Sigmoid colon (tissue), 7 donors: ENCODE measurements around the gene RNASE1. TPM values are rescaled to one million over a fixed set of nuclear protein-coding genes. Genes with fewer than 3 reads are reported as not detected.

Experiments
- DNase-seq: peaks from one replicate; pipeline ENCODE4 v3.0.0-alpha.2; 2019
- H3K27ac ChIP-seq, 4 donors: fragments of 200-600 bp; sonication (generic); one replicate each; pipeline ENCODE4 v1.5.1; 2016 to 2019; ENCODE audit warnings: mild to moderate bottlenecking in 1 of 4
- H3K27me3 ChIP-seq, 3 donors: fragments of 200-600 bp; sonication (generic); one replicate each; pipeline ENCODE4 v1.5.1; 2019; ENCODE audit warnings: mild to moderate bottlenecking in 1 of 3
- H3K36me3 ChIP-seq, 4 donors: fragments of 200-600 bp; sonication (generic); one replicate each; pipeline ENCODE4 v1.5.1; 2016 to 2019
- H3K4me1 ChIP-seq, 4 donors: fragments of 200-600 bp; sonication (generic); one replicate each; pipeline ENCODE4 v1.5.1; 2017 to 2019
- H3K4me3 ChIP-seq, 4 donors: fragments of 200-600 bp; sonication (generic); one replicate each; pipeline ENCODE4 v1.5.1; 2017 to 2019; ENCODE audit warnings: mild to moderate bottlenecking in 2 of 4, moderate library complexity in 1 of 4
- H3K9me3 ChIP-seq, 4 donors: fragments of 200-600 bp in 3 of 4; sonication (generic) in 3 of 4; one replicate each; pipeline versions ENCODE4 v1.5.1 to v1.6.1; 2013 to 2019
- EP300 ChIP-seq, 4 donors: sonication (generic); formaldehyde crosslinking; IDR thresholded peaks; one replicate each; pipeline ENCODE4 v1.6.1; 2017; ENCODE audit warnings: antibody characterized with exemption in 4 of 4
- POLR2A ChIP-seq, 2 donors: fragments of 450-650 bp; IDR thresholded peaks; one replicate each; pipeline ENCODE4 v1.6.1; 2016; ENCODE audit warnings: antibody characterized with exemption in 2 of 2, mild to moderate bottlenecking in 2 of 2, moderate library complexity in 2 of 2
- POLR2AphosphoS5 ChIP-seq, 4 donors: sonication (generic); formaldehyde crosslinking; IDR thresholded peaks; one replicate each; pipeline ENCODE4 v1.6.1; 2017; ENCODE audit warnings: antibody characterized with exemption in 4 of 4
- WGBS, 2 donors: extraction: QIAGEN DNeasy Blood & Tissue Kit; methylation state at CpG; one replicate each; pipeline ENCODE4 v1.1.7; 2013; 5-methylcytosine and 5-hydroxymethylcytosine counted together
- intact Hi-C: fragments of 100-400 bp; cut with DNase I; formaldehyde crosslinking; loops from one replicate; pipeline ENCODE4 v1.15.1; 2023
- polyA plus RNA-seq, 3 donors: library from polyadenylated mRNA; stranded (reverse); fragments of 200-250 nt; gene quantifications; one replicate each; pipeline ENCODE4 v1.2.3, GENCODE V29; 2013
- total RNA-seq, 4 donors: library from RNA; depleted of rRNA; stranded (reverse); fragments of >200 nt; gene quantifications; one replicate each; pipeline ENCODE4 v1.1.0, GENCODE V29; 2016
- TF ChIP-seq, protein P1 (sequence below), 4 experiments: fragments of 450-650 bp in 3 of 4; fragments of 200-600 bp in 1 of 4; IDR thresholded peaks; one replicate each; pipeline ENCODE4 v1.5.1; 2016 to 2019; ENCODE audit warnings: antibody characterized with exemption in 4 of 4, mild to moderate bottlenecking in 3 of 4, moderate library complexity in 2 of 4
- donor health status: healthy with polysubstance abuse.
- donor health status: Bipolar disorder and iron deficiency.
- donor health status: healthy.

RNASE1 gene
- total RNA-seq: 100 to 1,000 TPM; 148 to 581 (median 428) TPM
- polyA plus RNA-seq: 100 to 1,000 TPM; 111 to 584 (median 192) TPM

DNA sequence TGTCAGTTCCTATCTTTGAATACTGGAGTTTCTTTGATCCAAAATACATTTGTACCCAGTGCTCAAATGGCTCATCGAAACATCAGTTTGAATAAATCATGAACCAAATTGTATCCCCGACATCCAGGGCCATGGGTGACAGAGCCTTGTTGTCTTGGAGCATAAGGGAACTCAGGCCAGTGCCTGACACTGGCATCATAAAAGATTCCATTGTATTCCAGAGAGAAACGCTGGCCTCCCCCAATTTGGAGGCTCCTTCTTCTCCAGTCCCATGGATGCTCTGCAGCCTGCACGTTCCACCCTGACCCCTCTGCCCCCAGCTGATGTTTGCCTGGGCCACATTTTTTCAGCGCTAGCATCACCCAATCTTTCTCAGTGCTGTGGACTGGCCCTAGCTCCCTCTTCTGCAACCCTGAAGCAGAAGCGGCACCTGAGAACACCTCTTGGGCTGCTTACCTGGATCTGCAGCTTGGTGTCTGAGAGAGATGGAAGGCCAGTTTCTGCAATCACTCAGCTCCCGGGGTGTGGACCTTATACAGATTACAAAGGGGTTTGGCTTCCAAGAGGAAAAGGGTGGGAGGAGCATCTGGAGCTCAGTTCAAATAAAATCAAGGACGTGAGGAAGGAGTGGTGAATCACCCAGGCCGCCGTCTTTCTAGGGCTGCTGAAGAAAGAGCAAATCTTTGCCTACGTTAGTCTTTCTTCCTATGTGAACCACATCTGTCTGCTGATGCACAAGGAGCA, at the start of gene RNASE1:
Gene RNASE1 (minus strand): TSS at position 504 of the 744 bp plus-strand sequence. CDS start 776 bp downstream, outside the sequence.
- Histone ChIP-seq H3K36me3 (no peaks in the 10 kb centered on the region), H3K27me3 (no peaks in the 10 kb centered on the region), H3K4me1 (peaks cover 0 to 16% (median 13%) of the 10 kb centered on the region in 4 donors), H3K27ac (peak within 1 kb of the TSS; percentile 56 to 65 (median 60)), H3K9me3 (no peaks in the 10 kb centered on the region), H3K4me3 (peak within 1 kb of the TSS in 3 of 4 donors; percentile 28 to 42 (median 37))
- WGBS, 2 donors: 36 to 64% methylated on average over 11 of the region's 11 CpGs
- no peak for TF ChIP-seq EP300 (IDR thresholded peaks at IDR 0.05)
- TF ChIP-seq POLR2AphosphoS5 (IDR thresholded peaks at IDR 0.05): peak in 3 of 4 donors; percentile 60 to 67 (median 61)
- TF ChIP-seq POLR2A (IDR thresholded peaks at IDR 0.05): peak; percentile 26 to 57
- intact Hi-C loops: no loop called here
- DNase-seq: peak; percentile 66

DNA sequence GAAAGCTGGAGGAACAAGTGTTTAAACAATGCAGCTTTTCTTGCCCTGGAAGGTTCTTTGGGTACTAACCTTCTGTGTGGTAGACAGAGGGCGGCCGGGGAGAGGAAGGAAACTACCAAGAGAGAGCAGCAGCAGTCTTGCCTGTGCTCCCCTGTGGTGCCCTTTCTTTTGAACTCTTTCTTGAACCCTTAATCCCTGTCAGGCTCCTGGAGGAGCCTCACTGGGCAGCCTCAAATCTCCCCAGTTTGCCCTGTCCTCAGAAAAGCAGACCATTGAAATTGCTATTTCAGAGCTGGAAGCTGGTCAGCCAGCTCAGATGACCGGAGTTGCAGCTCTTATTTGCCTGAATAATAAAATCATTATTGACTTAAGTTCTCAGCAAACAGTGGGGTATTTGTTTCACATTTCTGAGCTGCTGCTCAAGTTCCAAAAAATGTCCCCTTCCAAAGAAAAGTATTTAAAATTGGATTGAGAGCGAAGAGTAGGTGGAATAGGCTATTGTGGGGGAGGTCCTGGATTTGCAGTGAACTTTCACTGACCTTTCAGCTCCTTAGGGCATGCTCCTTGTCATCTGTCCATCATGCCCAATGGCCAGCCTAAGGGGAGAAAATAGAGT, 46.4 kb upstream of the RNASE1 start:
- Histone ChIP-seq H3K9me3 (no peaks in the 10 kb centered on the region), H3K36me3 (no peaks in the 10 kb centered on the region), H3K4me3 (no peak overlapping the region), H3K27me3 (no peaks in the 10 kb centered on the region), H3K27ac (peak overlapping the region in 1 of 4 donors; percentile 51), H3K4me1 (no peaks in the 10 kb centered on the region)
- intact Hi-C loops: no loop called here
- no peak for DNase-seq
- TF ChIP-seq POLR2AphosphoS5 (IDR thresholded peaks at IDR 0.05) (no peak), EP300 (IDR thresholded peaks at IDR 0.05) (no peak), POLR2A (IDR thresholded peaks at IDR 0.05) (no peak)
- TF ChIP-seq, protein P1, sequence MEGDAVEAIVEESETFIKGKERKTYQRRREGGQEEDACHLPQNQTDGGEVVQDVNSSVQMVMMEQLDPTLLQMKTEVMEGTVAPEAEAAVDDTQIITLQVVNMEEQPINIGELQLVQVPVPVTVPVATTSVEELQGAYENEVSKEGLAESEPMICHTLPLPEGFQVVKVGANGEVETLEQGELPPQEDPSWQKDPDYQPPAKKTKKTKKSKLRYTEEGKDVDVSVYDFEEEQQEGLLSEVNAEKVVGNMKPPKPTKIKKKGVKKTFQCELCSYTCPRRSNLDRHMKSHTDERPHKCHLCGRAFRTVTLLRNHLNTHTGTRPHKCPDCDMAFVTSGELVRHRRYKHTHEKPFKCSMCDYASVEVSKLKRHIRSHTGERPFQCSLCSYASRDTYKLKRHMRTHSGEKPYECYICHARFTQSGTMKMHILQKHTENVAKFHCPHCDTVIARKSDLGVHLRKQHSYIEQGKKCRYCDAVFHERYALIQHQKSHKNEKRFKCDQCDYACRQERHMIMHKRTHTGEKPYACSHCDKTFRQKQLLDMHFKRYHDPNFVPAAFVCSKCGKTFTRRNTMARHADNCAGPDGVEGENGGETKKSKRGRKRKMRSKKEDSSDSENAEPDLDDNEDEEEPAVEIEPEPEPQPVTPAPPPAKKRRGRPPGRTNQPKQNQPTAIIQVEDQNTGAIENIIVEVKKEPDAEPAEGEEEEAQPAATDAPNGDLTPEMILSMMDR (IDR thresholded peaks at IDR 0.05): no peak
- WGBS, 2 donors: 42 to 58% methylated on average over 4 of the region's 4 CpGs

DNA sequence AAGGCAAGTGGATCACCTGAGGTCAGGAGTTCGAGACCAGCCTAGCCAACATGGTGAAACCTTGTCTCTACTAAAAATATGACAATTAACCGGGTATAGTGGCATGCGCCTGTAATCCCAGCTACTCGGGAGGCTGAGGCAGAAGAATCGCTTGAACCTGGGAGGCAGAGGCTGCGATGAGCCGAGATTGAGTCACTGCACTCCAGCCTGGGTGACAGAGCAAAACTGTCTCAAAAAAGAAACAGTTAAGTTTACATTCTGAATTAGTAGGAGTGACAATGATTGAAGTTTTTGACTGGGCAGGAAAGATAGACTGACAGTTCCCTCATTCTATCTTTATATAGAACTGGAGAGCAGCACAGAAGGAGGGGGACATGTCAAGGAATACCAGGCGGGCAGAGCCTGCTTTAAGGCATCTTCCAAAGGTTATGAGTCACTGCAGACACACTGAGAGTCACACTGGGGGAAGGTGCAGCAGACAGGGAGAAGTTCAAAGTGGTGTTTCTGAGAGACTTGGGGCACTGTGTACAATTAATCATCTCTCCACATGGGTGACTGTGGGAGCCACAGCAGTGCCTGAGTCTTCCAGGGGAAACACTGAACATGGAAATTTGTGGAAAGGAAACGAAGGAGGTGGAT, 45.8 kb upstream of the RNASE1 start:
- no peaks in the 10 kb centered on the region for H3K27me3 ChIP-seq
- H3K36me3 ChIP-seq: no peaks in the 10 kb centered on the region
- TF ChIP-seq POLR2A (IDR thresholded peaks at IDR 0.05): no peak
- TF ChIP-seq EP300 (IDR thresholded peaks at IDR 0.05): no peak
- TF ChIP-seq, protein P1 (IDR thresholded peaks at IDR 0.05): no peak
- TF ChIP-seq POLR2AphosphoS5 (IDR thresholded peaks at IDR 0.05): no peak
- H3K4me1 ChIP-seq: no peaks in the 10 kb centered on the region
- H3K9me3 ChIP-seq: no peaks in the 10 kb centered on the region
- H3K4me3 ChIP-seq: no peak overlapping the region
- intact Hi-C loops: no loop called here
- H3K27ac ChIP-seq: peak overlapping the region in 1 of 4 donors; percentile 51
- DNase-seq: no peak
- 84 to 86% methylated on average over 9 of the region's 9 CpGs for WGBS, 2 donors

DNA sequence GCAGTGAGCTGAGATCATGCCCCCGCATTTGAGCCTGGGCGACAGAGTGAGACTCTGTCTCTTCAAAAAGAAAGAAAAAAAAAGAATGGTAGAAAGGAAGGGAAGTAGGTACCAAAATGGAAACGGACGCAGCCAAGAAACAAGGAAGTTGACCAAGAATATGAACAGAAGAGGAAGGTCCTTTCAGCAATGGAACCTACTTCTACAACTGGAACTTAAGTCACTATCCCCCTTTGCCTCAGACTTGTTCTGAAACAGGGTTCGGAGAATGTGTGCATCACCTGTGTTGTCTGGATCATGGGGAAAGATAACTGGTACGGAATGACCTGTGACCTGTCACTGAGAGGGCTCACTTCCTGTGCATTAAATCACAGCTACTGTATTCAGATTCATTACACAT, 43.9 kb upstream of the RNASE1 start:
- intact Hi-C loops: no loop called here
- no peaks in the 10 kb centered on the region for H3K4me1 ChIP-seq
- no peaks in the 10 kb centered on the region for H3K36me3 ChIP-seq
- 84 to 94% methylated on average over 6 of the region's 6 CpGs for WGBS, 2 donors
- no peak overlapping the region for H3K4me3 ChIP-seq
- TF ChIP-seq POLR2AphosphoS5 (IDR thresholded peaks at IDR 0.05): no peak
- no peak for TF ChIP-seq POLR2A (IDR thresholded peaks at IDR 0.05)
- TF ChIP-seq, protein P1 (IDR thresholded peaks at IDR 0.05): no peak
- TF ChIP-seq EP300 (IDR thresholded peaks at IDR 0.05): no peak
- no peaks in the 10 kb centered on the region for H3K9me3 ChIP-seq
- H3K27me3 ChIP-seq: no peaks in the 10 kb centered on the region
- no peak for DNase-seq
- no peak overlapping the region for H3K27ac ChIP-seq

DNA sequence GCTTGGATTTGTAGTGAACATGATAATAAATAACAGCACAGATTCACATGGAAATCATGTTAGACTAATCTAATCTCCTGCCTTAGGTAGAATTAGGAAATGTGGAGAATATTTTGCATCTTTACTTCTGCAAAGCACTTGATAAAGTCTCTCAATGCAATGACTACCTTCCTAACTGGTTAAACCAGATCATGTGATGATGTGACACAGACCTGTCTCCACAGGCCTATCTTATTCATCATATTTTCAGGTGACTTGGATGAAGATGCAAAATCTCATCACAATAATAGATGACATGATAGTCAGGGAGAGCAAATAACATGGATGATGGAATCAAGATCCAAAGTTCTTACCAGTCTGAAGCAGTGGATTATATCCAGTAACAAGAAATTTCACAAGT, 38.5 kb upstream of the RNASE1 start:
- Histone ChIP-seq H3K36me3 (no peaks in the 10 kb centered on the region), H3K4me3 (no peak overlapping the region), H3K27me3 (no peaks in the 10 kb centered on the region), H3K9me3 (no peaks in the 10 kb centered on the region), H3K4me1 (no peaks in the 10 kb centered on the region), H3K27ac (no peak overlapping the region)
- no peak for DNase-seq
- TF ChIP-seq POLR2A (IDR thresholded peaks at IDR 0.05): no peak
- TF ChIP-seq EP300 (IDR thresholded peaks at IDR 0.05): no peak
- TF ChIP-seq POLR2AphosphoS5 (IDR thresholded peaks at IDR 0.05): no peak
- TF ChIP-seq, protein P1 (IDR thresholded peaks at IDR 0.05): no peak
- intact Hi-C loops: no loop called here
